Heart right ventricle (tissue), 16 donors: ENCODE data around the gene STK39. TPM values are rescaled to one million over a fixed set of nuclear protein-coding genes. Genes with fewer than 3 reads are reported as not detected.

Source experiments
- ATAC-seq, 8 donors: fragments of 200-7000 bp; cut with Tn5 transposase; one replicate each; pipeline ENCODE4 v1.9.1; 2020; ENCODE audit warnings: mild to moderate bottlenecking in 8 of 8, moderate library complexity in 8 of 8, moderate number of reproducible peaks in 1 of 8
- DNase-seq, 2 donors: peaks; one replicate each; pipeline ENCODE4 v3.0.0-alpha.2; 2020
- H3K27ac ChIP-seq, 10 donors: fragments of 200-600 bp; sonication (generic) in 2 of 10; one replicate each; pipeline versions ENCODE4 v1.5.0 to v1.8.0; 2020 to 2022; ENCODE audit warnings: mild to moderate bottlenecking in 3 of 10
- H3K27me3 ChIP-seq, 7 donors: fragments of 200-600 bp; one replicate each; pipeline ENCODE4 v1.8.0; 2021 to 2022; ENCODE audit warnings: mild to moderate bottlenecking in 2 of 7
- H3K36me3 ChIP-seq, 9 donors: fragments of 200-600 bp; sonication (generic) in 1 of 9; one replicate each; pipeline versions ENCODE4 v1.5.0 to v1.8.0; 2020 to 2022; ENCODE audit warnings: mild to moderate bottlenecking in 2 of 9
- H3K4me1 ChIP-seq, 9 donors: fragments of 200-600 bp; sonication (generic) in 1 of 9; one replicate each; pipeline versions ENCODE4 v1.5.0 to v1.8.0; 2020 to 2022; ENCODE audit warnings: mild to moderate bottlenecking in 4 of 9
- H3K4me3 ChIP-seq, 10 donors: fragments of 200-600 bp; sonication (generic) in 2 of 10; one replicate each; pipeline versions ENCODE4 v1.5.0 to v1.8.0; 2020 to 2022; ENCODE audit warnings: mild to moderate bottlenecking in 7 of 10, moderate library complexity in 2 of 10
- H3K9me3 ChIP-seq, 11 donors: fragments of 200-600 bp in 10 of 11; sonication (generic) in 2 of 11; one replicate each; pipeline versions ENCODE4 v1.5.0 to v1.8.0; 2013 to 2022; ENCODE audit warnings: mild to moderate bottlenecking in 2 of 11, control low read depth in 1 of 11, moderate library complexity in 1 of 11
- WGBS, 2 donors: extraction: QIAGEN DNeasy Blood & Tissue Kit; methylation state at CpG; one replicate each; pipeline ENCODE4 v1.1.7; 2013; ENCODE audit warnings: inconsistent platforms in 1 of 2; 5-methylcytosine and 5-hydroxymethylcytosine counted together
- intact Hi-C, 10 donors: fragments of 100-400 bp; cut with DNase I; formaldehyde crosslinking; loops; one replicate each; pipeline versions ENCODE4 v1.11.1 to v1.14.2; 2022
- polyA plus RNA-seq, 2 donors: library from polyadenylated mRNA; stranded (reverse); fragments of 200-250 nt; gene quantifications; one replicate each; pipeline ENCODE4 v1.2.3, GENCODE V29; 2013
- total RNA-seq, 10 donors: library from RNA; stranded (reverse); fragmentation: NEBNext Ultra II Directional in 3 of 10; extraction: Animal tissue kit (Norgen Biotek cat#: 25700) in 3 of 10; gene quantifications; one replicate each; pipeline versions ENCODE4 v1.2.1 to v1.2.4, GENCODE V29; 2021 to 2023
- TF ChIP-seq, protein P1 (sequence below), 9 donors: fragments of 200-600 bp; sonication (generic) in 2 of 9; IDR thresholded peaks; one replicate each; pipeline versions ENCODE4 v1.5.0 to v1.8.0; 2021 to 2022; ENCODE audit warnings: antibody characterized with exemption in 9 of 9, mild to moderate bottlenecking in 5 of 9, moderate library complexity in 1 of 9
- donor health status: Arrhythmogenic right ventricular cardiomyopathy.
- donor health status: ischemic (EF 13 %, LVEDD 7.1; RV severe dilation, severe dysfunction).
- donor health status: healthy with polysubstance abuse.
- donor health status: DM: no; HTN: yes; CAD: no.
- donor health status: DM: no; HTN: no; CAD: no.
- donor health status: ischemic (EF 25% LVEDD 6.9; RV normal size, moderate dysfunction).
- donor health status: ischemic (EF 25% LVEDD 5.7; RV mildly dilated, moderate dysfunction).
- donor health status: healthy.
- donor health status: DM: yes; HTN: yes; CAD: no.
- donor health status: Ischemic cardiomyopathy.
- donor health status: ischemic (EF 35%, LVEDD 5.7; RV mildly dilated, moderate dysfunction).
- donor health status: nonischemic (EF 11% LVEDD 7.7; RV severe dilation, severe dysfunction).
- donor health status: DM: yes; HTN: yes; CAD: no.
- donor health status: PGD.
- donor health status: ischemic (EF 29% LVEDD 5.4; RV normal size, mild dysfunction).
- donor health status: nonischemic (EF 23%, LVEDD 6.1; RV moderate dilation, normal function).

STK39 gene
- total and polyA plus RNA-seq, 12 donors, result 15.2 to 35.5 (median 19.6) TPM

DNA sequence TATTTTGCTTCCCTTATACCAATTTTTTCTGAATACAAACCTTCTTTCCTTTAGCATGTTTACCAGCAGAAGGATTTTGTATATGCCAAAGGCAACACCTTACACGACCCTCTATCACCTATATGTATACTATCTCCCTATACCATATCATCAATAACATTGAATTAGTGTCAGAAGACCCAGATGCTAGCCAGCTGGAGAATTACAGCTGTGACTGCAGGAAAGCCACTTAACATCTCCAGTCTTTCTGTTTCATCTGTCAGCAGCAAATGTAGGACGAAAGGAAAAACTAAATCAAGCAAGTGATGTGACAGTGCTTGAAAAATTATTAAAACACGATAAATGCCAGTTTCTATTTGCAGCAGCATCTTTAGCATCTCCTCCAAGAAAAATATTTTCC lies 193.7 kb downstream of the STK39 start:
- Histone ChIP-seq H3K27ac (no peak overlapping the region), H3K4me1 (no peaks in the 10 kb centered on the region), H3K36me3 (peaks cover 0 to 10% (median 0%) of the 10 kb centered on the region in 9 donors), H3K4me3 (no peak overlapping the region), H3K9me3 (no peaks in the 10 kb centered on the region), H3K27me3 (no peaks in the 10 kb centered on the region)
- intact Hi-C loops, result no loop called here
- 75 to 81% methylated on average over 3 of the region's 3 CpGs for WGBS, 2 donors
- TF ChIP-seq, protein P1, sequence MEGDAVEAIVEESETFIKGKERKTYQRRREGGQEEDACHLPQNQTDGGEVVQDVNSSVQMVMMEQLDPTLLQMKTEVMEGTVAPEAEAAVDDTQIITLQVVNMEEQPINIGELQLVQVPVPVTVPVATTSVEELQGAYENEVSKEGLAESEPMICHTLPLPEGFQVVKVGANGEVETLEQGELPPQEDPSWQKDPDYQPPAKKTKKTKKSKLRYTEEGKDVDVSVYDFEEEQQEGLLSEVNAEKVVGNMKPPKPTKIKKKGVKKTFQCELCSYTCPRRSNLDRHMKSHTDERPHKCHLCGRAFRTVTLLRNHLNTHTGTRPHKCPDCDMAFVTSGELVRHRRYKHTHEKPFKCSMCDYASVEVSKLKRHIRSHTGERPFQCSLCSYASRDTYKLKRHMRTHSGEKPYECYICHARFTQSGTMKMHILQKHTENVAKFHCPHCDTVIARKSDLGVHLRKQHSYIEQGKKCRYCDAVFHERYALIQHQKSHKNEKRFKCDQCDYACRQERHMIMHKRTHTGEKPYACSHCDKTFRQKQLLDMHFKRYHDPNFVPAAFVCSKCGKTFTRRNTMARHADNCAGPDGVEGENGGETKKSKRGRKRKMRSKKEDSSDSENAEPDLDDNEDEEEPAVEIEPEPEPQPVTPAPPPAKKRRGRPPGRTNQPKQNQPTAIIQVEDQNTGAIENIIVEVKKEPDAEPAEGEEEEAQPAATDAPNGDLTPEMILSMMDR (IDR thresholded peaks at IDR 0.05), result no peak
- DNase-seq (no peak), ATAC-seq (no peak)

DNA sequence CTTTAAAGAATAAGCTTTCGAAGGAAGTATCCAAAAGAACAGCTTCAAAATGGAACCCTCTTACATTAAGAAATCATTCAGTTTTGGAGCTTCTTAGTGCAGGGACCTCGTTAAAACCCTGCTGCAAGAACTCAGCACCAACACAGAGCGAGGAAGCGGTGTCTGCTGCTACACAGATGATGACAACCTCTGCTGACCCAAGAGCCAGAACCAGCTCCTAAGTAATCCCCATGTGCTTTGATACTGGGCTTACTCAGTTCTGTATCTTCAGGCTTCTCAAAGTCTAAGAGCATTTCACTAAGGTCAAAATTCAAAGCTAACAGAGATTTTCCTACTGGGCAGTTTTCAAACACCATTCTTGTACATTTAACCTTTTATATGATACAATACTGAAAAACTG lies 194.6 kb downstream of the STK39 start:
- intact Hi-C loops, result no loop called here
- 85 to 87% methylated on average over 4 of the region's 4 CpGs for WGBS, 2 donors
- Histone ChIP-seq H3K27ac (no peak overlapping the region), H3K9me3 (no peaks in the 10 kb centered on the region), H3K36me3 (peaks cover 0 to 13% (median 0%) of the 10 kb centered on the region in 9 donors), H3K4me3 (no peak overlapping the region), H3K4me1 (no peaks in the 10 kb centered on the region), H3K27me3 (no peaks in the 10 kb centered on the region)
- DNase-seq, result no peak
- TF ChIP-seq, protein P1 (IDR thresholded peaks at IDR 0.05), result no peak
- no peak for ATAC-seq

DNA sequence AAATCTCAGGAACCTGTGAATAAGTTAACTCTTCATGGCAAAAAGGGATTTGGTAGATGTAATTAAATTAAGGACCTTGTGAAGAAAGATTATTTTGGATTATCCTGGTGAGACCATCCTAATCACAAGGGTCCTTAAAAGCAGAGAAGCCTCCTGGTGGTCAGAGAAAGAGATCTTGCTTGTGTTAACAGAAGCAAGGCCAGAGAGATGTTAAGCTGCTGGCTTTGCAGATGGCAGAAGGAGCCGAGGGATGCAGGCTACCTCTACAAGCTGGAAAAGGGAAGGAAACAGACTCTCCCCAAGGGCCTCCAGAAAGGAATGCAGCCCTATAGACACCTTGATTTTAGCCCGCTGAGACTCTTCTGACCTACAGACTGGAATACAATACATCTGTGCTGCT lies 197.0 kb downstream of the STK39 start:
- TF ChIP-seq, protein P1 (IDR thresholded peaks at IDR 0.05), result no peak
- Histone ChIP-seq H3K27me3 (no peaks in the 10 kb centered on the region), H3K4me1 (no peaks in the 10 kb centered on the region), H3K36me3 (peaks cover 0 to 13% (median 0%) of the 10 kb centered on the region in 9 donors), H3K9me3 (no peaks in the 10 kb centered on the region), H3K27ac (no peak overlapping the region), H3K4me3 (no peak overlapping the region)
- intact Hi-C loops, result no loop called here
- ATAC-seq, result no peak
- 71 to 72% methylated on average over 2 of the region's 2 CpGs for WGBS, 2 donors
- no peak for DNase-seq

DNA sequence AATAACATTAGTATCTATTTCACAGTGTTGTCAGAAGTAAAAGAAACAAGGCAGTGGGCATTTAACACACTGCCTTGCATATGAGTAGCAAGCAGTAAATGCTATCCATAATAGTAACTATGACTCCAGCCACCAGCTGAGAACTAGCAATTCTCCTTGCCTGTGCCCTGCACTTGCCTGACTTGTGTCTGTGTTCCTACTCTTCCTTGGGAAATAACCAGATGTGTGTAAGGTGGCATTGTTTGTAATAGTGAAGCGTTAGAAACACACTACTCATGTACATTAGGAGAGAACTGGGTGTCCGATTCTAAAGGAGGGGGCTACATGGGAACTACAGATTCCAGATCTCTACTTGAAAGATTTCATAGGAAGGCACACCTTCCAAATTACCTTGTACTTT lies 197.8 kb downstream of the STK39 start:
- H3K36me3 ChIP-seq, result peaks cover 0 to 13% (median 0%) of the 10 kb centered on the region in 9 donors
- no peaks in the 10 kb centered on the region for H3K9me3 ChIP-seq
- intact Hi-C loops, result no loop called here
- DNase-seq (no peak), ATAC-seq (no peak)
- 93 to 94% methylated on average over 2 of the region's 2 CpGs for WGBS, 2 donors
- H3K27ac ChIP-seq, result no peak overlapping the region
- TF ChIP-seq, protein P1 (IDR thresholded peaks at IDR 0.05), result no peak
- H3K27me3 ChIP-seq, result no peaks in the 10 kb centered on the region
- no peaks in the 10 kb centered on the region for H3K4me1 ChIP-seq
- no peak overlapping the region for H3K4me3 ChIP-seq
